ENCODE measurements around the gene FBXL17.

Gene FBXL17

DNA sequence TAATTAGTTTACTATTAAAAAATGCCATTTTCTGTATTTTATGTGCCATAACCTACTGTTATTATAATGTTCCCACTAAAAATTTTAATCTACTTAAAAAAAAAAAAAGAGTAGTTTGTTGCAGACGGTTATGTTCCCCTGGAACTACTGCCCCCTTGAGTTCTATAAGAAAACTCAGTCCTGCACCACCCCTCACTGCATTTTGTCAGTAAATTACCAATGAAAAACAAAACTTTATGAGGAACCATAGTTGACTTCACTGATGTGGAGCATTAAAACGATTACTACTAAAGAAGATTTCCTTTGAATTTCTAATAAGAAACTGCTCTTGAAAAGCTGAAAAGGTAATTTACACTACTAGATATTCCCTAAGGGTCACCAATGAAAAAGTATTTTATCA, 288.7 kb downstream of the FBXL17 start:
- no peak for DNase-seq (ENCODE audit: low read depth in 2 of 2)

DNA sequence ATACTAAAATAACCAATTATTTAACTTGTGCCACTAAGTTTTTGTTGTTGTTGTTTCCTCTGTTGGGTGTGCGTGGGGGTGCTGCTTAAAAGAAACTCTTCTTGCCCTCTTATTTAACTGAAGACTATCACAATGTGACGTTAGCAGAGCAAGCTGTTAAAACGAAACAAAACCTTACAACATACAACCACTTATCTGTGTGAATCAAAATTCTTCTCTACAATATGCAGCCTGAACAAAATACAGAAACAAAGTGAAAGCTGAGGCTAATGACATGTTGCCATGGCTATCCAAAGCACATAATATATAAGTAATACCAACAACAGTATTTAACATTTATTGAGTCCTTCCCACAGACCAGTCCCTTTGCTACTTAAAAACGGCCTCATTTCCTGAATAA, 291.0 kb downstream of the FBXL17 start:
- DNase-seq (ENCODE audit: low read depth in 2 of 2) = no peak

DNA sequence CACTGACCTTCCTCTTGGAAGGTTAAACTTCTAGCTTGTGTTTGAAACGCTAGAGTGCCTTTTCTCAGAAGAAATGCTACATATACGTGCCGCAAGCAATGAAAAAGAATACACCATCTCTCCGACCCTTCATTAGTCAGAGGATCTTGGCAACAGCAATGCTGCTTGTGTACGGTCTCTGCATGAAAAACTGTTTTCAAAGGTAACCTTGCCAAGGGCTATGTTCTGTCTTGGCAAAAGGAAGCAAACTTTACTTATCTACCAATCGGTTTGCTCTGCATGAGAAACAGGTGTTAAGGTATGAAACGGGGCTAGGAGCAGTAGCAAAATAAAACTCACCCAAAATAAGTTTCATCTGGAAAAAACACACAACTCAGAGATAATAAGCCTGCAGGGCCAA, 297.8 kb downstream of the FBXL17 start:
- DNase-seq (ENCODE audit: low read depth in 2 of 2) = no peak

DNA sequence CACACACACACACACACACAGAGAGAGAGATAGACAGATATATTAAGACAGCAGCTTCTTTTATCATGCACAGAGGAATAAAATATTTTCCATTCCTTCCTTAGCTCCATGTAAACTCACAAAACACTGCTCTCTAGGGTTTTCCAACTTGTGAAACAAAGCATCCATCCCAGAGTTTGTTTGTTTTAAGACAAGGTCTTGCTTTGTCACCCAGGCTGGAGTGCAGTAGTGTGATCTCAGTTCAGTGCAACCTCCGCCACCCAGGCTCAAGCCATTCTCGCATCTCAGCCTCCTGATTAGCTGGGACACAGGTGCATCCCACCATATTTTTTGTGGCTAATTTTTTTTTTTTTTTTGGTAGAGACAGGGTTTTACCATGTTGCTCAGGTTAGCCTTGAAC, 298.7 kb downstream of the FBXL17 start:
- DNase-seq (ENCODE audit: low read depth in 2 of 2) = no peak

DNA sequence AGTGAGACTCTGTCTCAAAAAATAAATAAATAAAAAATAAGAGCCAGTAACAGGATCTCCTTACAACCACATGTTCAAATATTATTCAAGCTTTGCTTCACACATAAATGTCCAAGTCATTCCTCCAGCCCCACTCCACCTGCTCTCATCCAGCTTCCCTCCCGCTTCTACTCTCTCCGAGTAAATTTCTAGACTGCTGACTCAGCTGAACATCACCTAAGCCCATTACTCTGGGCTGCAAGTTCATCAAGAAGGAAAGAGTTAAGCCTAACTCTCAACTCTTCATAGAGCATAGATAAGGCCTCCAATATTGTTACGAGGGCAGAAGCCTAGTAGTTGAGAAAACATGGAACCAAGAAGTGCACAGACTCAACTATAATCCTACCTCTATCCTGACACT, 300.2 kb downstream of the FBXL17 start:
- no peak for DNase-seq (ENCODE audit: low read depth in 2 of 2)

DNA sequence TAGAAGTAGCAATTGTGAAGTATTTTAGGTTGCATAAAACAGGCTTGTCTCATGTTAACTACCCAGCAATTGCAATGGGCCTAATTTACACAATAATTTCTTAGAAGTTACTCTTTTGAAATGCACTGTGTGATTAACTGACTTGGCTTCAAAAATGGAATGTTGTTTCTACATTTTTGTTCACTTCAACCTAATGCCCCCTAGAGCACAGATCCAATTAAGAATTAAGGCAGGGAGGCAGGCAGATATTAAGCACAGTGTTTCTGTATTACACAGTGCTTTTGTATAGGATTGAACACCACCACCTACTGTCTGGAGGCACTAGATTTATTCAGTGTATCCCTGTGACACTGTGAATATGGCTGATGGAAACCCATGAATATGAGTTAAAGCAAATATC, 302.1 kb downstream of the FBXL17 start:
- no peak for DNase-seq (ENCODE audit: low read depth in 2 of 2)

DNA sequence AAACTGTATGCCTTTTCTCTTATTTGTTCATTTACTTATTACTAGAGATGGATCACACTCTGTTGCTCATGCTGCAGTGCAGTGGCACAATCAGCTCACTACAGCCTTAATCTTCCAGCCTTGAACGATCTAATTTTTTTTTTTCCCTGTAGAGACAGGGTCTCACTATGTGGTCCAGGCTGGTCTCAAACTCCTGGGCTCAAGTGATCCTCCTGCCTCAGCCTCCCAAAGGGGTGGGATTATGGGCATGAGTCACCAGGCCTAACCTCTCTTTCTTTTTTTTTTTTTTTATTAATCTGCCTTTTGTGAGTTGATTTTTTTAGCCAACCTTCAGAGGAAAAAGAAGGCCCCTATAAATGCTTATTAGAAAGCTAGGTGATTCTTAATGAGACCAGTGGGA, 303.0 kb downstream of the FBXL17 start:
- no peak for DNase-seq (ENCODE audit: low read depth in 2 of 2)

DNA sequence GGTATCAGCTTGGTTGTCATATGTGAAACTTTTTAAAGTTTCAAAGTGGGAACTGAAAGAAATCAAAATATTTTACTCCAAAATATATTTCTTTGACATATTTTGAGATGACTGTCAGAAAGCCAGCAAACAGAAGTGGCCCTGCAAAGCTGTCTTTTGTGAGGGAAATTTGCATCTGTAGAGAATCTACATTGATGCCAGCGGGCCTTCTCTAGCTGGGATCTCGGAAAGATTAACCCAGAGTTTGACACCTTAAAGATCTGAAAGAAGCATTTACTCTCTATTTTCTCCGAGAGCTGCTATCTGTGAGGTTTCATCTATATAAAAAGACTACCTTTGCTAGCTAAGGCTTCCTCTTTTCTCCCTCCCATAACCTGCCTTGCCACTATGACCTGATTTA, 303.6 kb downstream of the FBXL17 start:
- no peak for DNase-seq (ENCODE audit: low read depth in 2 of 2)

DNA sequence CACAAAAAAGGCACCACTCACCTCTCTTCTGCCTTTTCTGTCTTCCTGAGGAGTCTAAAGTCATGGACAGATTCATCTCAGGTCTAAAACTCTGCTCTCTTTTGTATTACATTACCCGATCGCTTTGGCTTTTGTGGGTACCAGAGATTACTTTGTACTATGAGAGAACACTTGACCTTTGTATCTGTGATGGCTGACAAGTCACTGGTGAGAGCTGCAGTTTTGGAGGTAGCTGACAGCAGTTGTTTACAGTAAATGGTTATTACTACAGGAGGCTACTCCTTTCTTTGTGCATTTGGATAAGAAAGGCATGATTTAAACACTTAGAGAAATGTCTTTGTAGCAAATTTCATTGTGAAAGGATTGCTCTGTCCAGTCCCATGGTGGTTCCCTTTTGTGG, 307.3 kb downstream of the FBXL17 start:
- DNase-seq (ENCODE audit: low read depth in 2 of 2) = no peak

DNA sequence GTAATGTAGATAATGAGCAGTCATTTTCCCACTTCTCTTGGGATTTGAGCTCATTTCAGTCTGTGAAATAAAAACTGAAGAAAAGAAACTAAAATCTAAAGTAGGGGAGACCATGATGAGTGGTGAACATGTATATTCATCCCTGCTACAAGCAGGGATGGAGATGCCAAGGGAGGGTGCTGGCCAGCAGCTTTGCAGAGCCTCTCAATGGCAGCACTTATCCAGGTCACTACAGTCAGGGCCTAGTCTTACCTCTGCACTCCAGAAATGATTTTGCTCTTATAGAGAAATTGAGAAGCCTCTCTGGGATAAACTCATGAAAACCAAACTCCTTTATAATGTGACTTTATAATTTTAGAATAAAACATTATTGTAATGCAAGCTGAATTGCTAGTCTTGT, 317.6 kb downstream of the FBXL17 start:
- no peak for DNase-seq (ENCODE audit: low read depth in 2 of 2)

DNA sequence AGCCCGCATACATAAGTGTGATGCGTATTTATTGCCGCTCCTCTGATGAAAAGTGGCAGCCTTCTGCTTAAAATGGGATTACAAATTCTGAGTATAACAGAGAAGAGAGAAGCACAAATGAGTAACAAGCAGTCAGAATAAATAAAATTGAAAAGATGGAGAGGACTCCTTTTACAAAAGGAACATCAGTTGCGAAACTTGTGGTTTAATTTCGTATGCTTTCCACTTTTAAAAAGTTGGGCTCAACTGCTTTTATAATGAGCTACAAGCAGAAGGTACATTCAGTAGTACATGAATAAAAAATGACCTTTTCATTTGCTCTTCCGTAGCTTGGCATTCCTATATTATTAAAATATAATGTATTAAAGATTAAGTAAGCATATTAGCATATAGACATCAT, 320.0 kb downstream of the FBXL17 start:
- DNase-seq (ENCODE audit: low read depth in 2 of 2) = no peak

DNA sequence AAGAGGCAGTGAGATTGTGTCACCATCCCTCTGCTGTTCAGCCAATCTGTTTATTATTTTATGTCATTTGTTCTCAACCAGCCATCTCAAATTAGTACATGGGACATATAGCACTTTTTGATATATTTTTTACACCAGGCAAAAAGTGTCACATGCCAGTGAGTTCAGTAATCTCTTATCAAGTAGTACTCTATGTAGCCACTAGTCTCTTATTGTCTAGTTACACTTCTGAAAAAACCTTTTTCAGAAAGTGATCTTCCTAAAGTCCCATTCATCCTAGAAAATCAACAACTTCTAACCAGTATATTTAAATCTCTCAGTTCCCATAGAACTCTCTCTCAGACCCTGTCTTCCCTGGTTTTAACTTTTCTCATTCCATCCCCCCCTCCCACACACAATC, 321.6 kb downstream of the FBXL17 start:
- no peak for DNase-seq (ENCODE audit: low read depth in 2 of 2)

DNA sequence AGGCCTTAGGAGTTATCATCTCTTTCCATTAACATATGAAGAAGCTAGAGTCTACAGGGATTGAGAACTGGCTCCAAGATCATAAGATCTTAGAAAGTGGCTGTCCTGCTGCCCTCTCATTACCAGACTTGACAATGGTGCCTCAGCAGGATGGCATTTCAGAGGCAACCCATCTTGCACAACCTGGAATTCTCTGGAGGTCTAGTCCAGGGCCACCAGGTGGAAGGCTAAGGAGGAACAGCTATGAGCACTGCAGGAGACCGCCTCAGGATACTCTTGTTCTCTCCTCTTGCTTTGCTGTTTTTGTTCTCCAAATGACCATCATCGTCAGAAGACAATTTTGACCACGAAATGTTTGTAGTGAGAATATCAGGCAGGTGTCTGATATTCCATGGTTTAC, 322.6 kb downstream of the FBXL17 start:
- no peak for DNase-seq (ENCODE audit: low read depth in 2 of 2)

DNA sequence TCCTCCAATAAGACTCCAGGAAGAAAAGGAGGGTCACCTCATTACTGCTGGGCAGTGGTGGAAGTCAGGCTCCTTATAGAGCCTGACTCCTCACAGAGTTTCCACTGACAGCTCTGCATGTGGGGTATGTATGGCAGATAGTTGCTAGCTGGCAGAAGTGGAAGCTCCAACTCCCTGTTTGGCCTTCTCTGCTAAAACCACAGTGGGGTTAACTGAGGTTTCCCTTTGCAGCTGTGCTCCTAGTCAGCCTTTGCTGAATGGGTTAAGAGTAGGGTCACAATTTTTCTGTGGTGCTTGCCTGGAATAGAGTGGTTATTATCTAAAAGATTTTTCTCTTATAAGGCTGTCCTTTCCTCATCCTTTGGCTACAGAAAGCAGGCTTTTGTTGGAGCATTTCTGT, 327.5 kb downstream of the FBXL17 start:
- DNase-seq (ENCODE audit: low read depth in 2 of 2) = no peak

DNA sequence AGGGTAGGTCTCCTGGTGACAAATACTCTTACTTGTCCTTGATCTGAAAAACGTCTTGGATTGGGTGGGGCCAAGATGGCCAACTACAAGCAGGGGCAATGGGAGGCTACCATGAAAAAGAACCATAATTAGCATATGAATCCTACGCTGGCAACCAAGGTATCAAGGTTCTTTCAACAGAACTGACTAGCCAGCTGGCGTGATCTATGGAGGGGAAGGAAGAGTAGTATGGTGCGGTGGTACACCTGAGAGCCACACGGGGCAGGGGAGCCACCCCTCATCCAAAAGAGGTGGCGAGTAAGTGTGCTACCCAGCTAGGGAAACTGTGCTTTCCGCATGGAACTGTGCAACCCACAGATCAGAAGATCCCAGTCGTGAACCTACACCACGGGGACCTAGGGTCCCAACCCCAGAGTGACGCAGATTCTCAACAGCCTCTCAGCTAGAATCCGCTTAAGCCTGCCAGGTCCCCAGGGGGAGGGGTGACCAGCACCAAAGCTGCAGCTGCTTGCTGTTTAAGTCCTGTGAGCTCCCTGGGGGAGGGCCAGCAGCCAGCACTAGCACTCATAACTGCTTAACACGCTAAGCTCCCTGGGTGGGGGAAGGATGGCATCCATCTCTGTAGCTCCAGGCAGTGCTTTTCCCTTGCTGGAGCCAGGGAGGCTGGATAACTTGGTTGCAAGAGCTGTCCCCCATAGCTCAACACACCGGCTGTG, 334.8 kb downstream of the FBXL17 start:
- no peak for DNase-seq (ENCODE audit: low read depth in 2 of 2)

DNA sequence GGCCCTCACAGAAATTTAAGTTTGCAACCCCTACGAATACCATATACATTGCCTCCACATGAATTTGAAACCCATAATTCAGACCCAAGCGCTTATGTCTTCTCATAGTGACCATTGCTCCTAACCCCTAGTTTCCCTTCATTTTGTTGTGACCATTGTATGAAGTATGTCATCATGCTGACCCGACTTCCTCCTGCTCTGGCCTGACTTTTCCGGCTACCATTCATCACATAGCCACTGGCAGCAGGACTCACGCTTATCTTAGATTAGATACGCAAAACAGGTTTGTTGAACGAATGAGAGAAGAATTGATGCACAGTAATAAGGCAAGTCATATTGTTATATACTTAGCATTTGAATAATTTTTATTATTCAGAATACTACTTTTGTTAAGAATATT, 345.4 kb downstream of the FBXL17 start:
- no peak for DNase-seq (ENCODE audit: low read depth in 2 of 2)

DNA sequence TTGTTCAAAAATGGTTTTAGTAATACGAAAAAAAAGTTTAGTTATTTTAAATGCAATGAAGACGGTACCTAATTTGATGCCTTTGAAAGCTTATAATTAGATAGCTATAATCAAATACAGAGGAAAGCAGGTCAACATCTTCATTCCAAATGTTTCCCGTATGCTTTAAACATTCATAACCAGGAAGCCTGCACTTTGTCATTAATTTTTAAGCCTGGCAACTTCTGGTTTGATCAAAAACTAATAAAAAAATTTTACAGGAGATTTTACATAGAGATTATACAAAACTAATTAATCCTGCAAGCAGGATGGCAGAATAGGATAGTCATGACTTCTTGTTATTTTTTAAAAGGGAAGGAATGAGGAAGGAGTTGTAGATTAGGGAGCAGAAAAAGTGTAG, 353.0 kb downstream of the FBXL17 start:
- DNase-seq (ENCODE audit: low read depth in 2 of 2) = no peak

DNA sequence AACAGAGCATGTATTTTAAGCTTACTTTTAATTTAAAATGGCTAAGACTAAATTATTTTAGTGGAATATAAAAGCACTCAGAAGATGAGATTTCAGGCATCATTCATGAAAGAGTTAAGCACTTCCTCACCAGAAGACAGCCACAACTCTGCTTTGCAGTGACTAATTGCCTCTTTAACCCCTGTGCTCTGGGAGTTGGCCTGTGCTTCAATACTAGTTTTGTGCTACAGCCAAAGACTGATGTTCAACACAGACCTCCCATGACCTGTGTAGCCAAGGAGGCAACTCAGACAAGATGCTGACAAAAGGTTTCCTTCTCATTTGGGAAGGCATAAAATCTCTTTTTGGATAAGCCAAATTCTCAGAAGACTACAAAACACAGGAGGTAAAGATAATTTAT, 353.5 kb downstream of the FBXL17 start:
- DNase-seq (ENCODE audit: low read depth in 2 of 2) = no peak

DNA sequence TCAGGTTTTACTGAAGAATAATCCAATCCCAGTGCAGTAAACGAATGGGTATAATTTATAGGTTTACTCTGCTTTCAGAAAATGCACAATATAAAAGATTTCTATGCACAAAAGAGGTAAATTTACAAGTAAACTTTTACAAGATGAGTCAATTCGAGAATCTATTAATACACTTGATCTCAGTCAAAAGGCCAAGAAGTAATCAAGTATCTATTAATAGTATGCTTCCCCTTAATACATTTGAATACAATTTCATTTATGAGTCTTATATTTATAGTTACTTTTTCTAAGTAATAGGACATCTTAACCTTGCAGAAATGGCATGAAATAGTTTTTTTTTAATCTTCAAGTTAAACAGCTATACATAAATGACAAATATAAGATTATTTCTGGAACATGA, 355.9 kb downstream of the FBXL17 start:
- DNase-seq (ENCODE audit: low read depth in 2 of 2) = no peak

DNA sequence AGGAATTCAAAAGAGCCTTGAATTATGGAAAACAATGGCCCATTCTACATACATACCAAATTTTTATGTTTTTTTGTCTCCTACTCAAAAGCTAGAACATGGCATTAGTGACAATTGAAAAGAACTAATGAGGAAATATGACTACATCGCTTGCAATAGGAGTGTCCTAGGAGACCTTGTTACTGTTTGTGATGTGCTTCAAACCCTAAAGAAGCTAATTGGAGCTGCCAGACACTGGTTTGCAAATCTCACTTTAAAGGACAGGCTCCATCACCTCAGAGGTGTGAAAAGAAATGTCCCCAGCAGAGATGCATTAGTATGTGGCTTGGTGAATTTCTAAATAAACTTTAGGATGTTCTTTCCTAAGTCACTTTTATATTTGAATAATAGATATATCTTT, 356.9 kb downstream of the FBXL17 start:
- DNase-seq (ENCODE audit: low read depth in 2 of 2) = no peak

DNA sequence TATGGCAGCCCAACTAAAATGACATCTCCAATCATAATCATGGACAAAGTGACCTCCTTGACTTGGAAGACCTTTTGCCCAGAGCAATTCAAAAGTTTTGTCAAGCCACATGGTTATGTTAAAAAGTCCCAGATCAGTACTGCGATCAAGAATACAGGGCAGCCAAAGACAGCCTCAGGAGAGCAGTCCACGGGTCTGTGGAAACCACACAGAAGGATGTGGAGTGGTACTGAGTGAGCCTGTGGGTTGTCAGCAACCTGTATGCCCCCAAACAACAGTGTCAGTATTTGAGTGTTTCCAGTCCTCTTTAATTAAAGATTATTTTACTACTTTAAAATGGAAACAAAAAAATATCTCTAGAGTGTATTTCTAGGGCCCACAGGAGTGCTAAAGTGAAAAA, 365.8 kb downstream of the FBXL17 start:
- no peak for DNase-seq (ENCODE audit: low read depth in 2 of 2)

DNA sequence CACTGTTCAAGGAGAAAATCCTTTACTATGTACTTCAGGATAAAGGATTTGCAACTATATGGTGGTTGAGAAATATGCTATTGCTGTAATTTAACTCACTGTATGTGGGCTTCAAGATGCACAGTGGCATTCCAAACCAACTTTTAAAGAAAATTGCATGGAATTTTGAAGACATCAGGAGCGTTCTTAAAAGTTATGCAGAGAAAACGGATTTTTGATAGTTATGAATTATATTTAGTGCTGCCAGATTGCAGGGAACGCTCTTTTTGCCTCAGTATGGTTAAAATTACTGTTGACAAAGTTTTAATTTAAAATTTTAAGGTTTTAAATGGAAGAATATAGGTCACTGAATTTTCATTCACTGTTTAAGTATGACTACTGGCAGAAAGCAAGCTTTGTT, 375.1 kb downstream of the FBXL17 start:
- no peak for DNase-seq (ENCODE audit: low read depth in 2 of 2)

DNA sequence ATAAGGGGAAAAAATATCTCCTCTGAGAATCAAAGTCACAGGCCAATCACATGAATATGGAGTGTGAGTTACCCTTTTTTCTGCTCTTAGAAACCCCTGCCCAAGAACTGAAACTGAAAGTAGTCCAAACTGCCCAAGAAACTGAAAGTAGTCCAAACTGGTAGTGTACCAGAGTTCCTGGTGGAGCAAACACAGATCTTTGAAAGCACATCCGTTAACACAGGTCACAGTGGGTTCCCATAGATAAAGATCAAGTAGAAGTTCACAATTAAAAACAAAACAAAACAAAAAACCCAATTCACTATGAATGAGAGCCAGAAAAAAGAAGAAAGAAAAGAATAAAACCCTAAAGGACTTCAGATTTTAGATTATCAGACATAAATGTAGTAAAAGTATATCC, 378.7 kb downstream of the FBXL17 start:
- DNase-seq (ENCODE audit: low read depth in 2 of 2) = no peak

DNA sequence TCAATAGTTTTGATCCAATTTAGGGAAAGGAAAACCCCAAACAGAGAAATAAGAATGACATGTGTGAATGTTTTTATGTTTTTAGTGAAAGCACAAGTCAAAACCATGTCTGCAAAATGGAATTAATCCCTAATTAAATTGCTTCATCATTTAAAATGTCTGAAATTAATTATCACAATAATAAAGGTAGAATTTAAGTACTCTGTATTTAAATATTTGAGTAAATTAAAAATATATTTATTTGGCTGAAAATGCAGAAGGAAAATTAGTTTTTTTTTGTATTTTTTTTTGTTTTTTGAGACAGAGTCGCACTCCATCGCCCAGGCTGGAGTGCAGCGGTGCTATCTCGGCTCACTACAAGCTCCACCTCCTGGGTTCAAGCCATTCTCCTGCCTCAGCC, 380.7 kb downstream of the FBXL17 start:
- DNase-seq (ENCODE audit: low read depth in 2 of 2) = no peak
